HepG2 (cell line): Measurements from ENCODE around the gene LAMA5. TPM values are rescaled to one million over a fixed set of nuclear protein-coding genes. Genes with fewer than 3 reads are reported as not detected.

Source experiments
- ARNTL ChIP-seq: sonication (generic); formaldehyde crosslinking; IDR thresholded peaks from 2 replicates; pipeline ENCODE4 v1.4.0; 2020; ENCODE audit warnings: mild to moderate bottlenecking, missing genetic modification reagents
- ATF1 ChIP-seq: IDR thresholded peaks from 2 replicates; pipeline ENCODE4 v1.6.1; 2016; ENCODE audit warnings: mild to moderate bottlenecking, control low read depth
- DPF2 ChIP-seq: sonication (generic); formaldehyde crosslinking; IDR thresholded peaks from 2 replicates; pipeline ENCODE4 v1.4.0; 2020; ENCODE audit warnings: mild to moderate bottlenecking, low read depth, missing genetic modification reagents, borderline replicate concordance
- EZH2 ChIP-seq: conservative IDR thresholded peaks from 2 replicates; pipeline ENCODE4 v1.6.1; 2012; ENCODE audit warnings: mild to moderate bottlenecking, low read depth, low read length, moderate library complexity
- GABPB1 ChIP-seq: IDR thresholded peaks from 2 replicates; pipeline ENCODE4 v1.6.1; 2016; ENCODE audit warnings: mild to moderate bottlenecking, missing genetic modification reagents, moderate library complexity, missing compliant biosample characterization
- NFIC ChIP-seq: IDR thresholded peaks from 2 replicates; pipeline ENCODE4 v1.6.1; 2012; ENCODE audit warnings: mild to moderate bottlenecking, low read length, inconsistent platforms
- PLRG1 ChIP-seq: fragments of 450-650 bp; conservative IDR thresholded peaks from 2 replicates; pipeline ENCODE4 v1.6.1; 2016
- SP1 ChIP-seq, 2 experiments: fragments of 450-650 bp in 1 of 2; sonication (generic) in 1 of 2; formaldehyde crosslinking in 1 of 2; IDR thresholded peaks; 2 replicates each; pipeline versions ENCODE4 v1.4.0 to v1.6.1; 2016 to 2020; ENCODE audit warnings: missing genetic modification reagents in 1 of 2
- TOPORS ChIP-seq: sonication (generic); formaldehyde crosslinking; IDR thresholded peaks from 2 replicates; pipeline ENCODE4 v1.8.0; 2023; ENCODE audit warnings: mild to moderate bottlenecking, missing genetic modification reagents
- ZFP36L1 ChIP-seq: sonication (generic); formaldehyde crosslinking; IDR thresholded peaks from 2 replicates; pipeline ENCODE4 v1.8.0; 2022; ENCODE audit warnings: mild to moderate bottlenecking, missing genetic modification reagents, moderate library complexity
- ZNF296 ChIP-seq: sonication (generic); formaldehyde crosslinking; conservative IDR thresholded peaks from 2 replicates; pipeline ENCODE4 v1.5.0; 2020; ENCODE audit warnings: mild to moderate bottlenecking, missing genetic modification reagents
- ZNF431 ChIP-seq: sonication (generic); formaldehyde crosslinking; IDR thresholded peaks from 2 replicates; pipeline ENCODE4 v1.9.0; 2022; ENCODE audit warnings: missing genetic modification reagents, low read depth, mild to moderate bottlenecking, borderline replicate concordance
- ZNF446 ChIP-seq: sonication (generic); formaldehyde crosslinking; IDR thresholded peaks from 2 replicates; pipeline ENCODE4 v1.5.0; 2020; ENCODE audit warnings: mild to moderate bottlenecking, missing genetic modification reagents
- ZNF563 ChIP-seq: sonication (generic); formaldehyde crosslinking; IDR thresholded peaks from 2 replicates; pipeline ENCODE4 v1.8.0; 2022; ENCODE audit warnings: mild to moderate bottlenecking, moderate library complexity, missing genetic modification reagents
- polyA plus RNA-seq, 8 experiments: library from polyadenylated mRNA; depleted of rRNA in 3 of 8; stranded (reverse) in 7 of 8; unstranded in 1 of 8; fragments of >200 nt; fragmentation: Illumina TruSeq in 4 of 8; extraction: Trizol in 4 of 8; gene quantifications; 2 replicates each; pipeline versions ENCODE4 v1.2.1 to v1.2.3, GENCODE V29; 2011 to 2016; ENCODE audit warnings: low read depth in 4 of 8, missing spikeins in 1 of 8, mixed read lengths in 1 of 8; ENCODE audit not compliant: insufficient read depth in 1 of 8
- total RNA-seq, 5 experiments: library from RNA; depleted of rRNA; stranded (reverse); fragments of >200 nt; fragmentation: Illumina TruSeq; extraction: Trizol; gene quantifications; 2 replicates each; pipeline ENCODE4 v1.2.3, GENCODE V29; 2016; ENCODE audit warnings: low read depth in 1 of 5
- TF ChIP-seq, protein P1 (sequence below): sonication (generic); formaldehyde crosslinking; IDR thresholded peaks from 2 replicates; pipeline ENCODE4 v1.9.0; 2021; ENCODE audit warnings: missing genetic modification reagents, mild to moderate bottlenecking, borderline replicate concordance
- TF ChIP-seq, protein P2 (sequence below): sonication (generic); formaldehyde crosslinking; IDR thresholded peaks from 2 replicates; pipeline ENCODE4 v1.4.0; 2020; ENCODE audit warnings: missing genetic modification reagents, mild to moderate bottlenecking, borderline replicate concordance
- TF ChIP-seq, protein P3 (sequence below): sonication (generic); formaldehyde crosslinking; conservative IDR thresholded peaks from 2 replicates; pipeline ENCODE4 v1.4.0; 2020; ENCODE audit warnings: missing genetic modification reagents
- TF ChIP-seq, protein P4 (sequence below): sonication (generic); formaldehyde crosslinking; IDR thresholded peaks from 2 replicates; pipeline ENCODE4 v1.8.0; 2022; ENCODE audit warnings: mild to moderate bottlenecking, missing genetic modification reagents, borderline replicate concordance
- TF ChIP-seq, protein P5 (sequence below): sonication (generic); formaldehyde crosslinking; IDR thresholded peaks from 2 replicates; pipeline ENCODE4 v1.8.1; 2022; ENCODE audit warnings: low read depth, mild to moderate bottlenecking, missing genetic modification reagents

LAMA5 gene
- total and polyA plus RNA-seq, 2 of the 13 experiments (the other 11 are each of a cell fraction or from before 2014, with no cell fraction given): 21.0 to 44.7 TPM

DNA sequence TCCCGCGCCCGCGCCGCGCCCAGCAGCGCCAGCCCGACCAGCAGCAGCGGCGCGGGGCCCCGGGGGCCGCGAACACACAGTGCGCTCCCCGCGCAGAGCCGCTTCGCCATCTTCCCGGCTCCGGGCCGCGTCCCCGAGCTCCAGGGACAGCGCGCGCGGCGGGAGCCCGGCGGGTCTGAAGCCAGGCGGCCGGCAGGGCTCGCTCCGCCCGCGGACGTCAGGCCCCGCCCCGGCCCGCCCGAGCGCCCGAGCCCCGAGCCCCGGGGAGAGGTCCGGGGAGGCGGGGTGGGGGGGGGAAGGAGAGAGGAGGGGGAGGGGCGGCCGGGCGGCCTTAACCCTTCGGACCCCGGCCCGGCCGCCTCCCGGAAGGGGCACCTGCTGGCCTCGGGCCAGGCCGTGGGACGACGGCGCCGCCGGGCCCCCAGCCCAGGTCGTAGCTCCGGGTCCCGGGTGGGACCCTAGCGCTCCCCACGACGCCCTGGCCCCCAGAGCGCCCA lies at the start of gene LAMA5 (continued):
- TF ChIP-seq DPF2 (CRISPR knock-in tag) (no peak), TOPORS (CRISPR knock-in tag) (peak; percentile 76), ZFP36L1 (CRISPR knock-in tag) (no peak), ZNF563 (CRISPR knock-in tag) (no peak), SP1 (IDR thresholded peaks at IDR 0.05) (no peak), SP1 (CRISPR knock-in tag; IDR thresholded peaks at IDR 0.05) (no peak), ARNTL (CRISPR knock-in tag) (no peak), ATF1 (CRISPR knock-in tag) (no peak), PLRG1 (no peak), ZNF431 (0 out of 2 replicates have a peak, but pooled peaks have one; percentile 40), ZNF296 (no peak), GABPB1 (no peak), NFIC (0 out of 2 replicates have a peak, but pooled peaks have one; percentile 29), ZNF446 (CRISPR knock-in tag) (peak; percentile 55; the same call in 1 of the 2 replicates), EZH2 (no peak)
- TF ChIP-seq, protein P1, sequence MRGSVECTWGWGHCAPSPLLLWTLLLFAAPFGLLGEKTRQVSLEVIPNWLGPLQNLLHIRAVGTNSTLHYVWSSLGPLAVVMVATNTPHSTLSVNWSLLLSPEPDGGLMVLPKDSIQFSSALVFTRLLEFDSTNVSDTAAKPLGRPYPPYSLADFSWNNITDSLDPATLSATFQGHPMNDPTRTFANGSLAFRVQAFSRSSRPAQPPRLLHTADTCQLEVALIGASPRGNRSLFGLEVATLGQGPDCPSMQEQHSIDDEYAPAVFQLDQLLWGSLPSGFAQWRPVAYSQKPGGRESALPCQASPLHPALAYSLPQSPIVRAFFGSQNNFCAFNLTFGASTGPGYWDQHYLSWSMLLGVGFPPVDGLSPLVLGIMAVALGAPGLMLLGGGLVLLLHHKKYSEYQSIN: no peak
- TF ChIP-seq, protein P2, sequence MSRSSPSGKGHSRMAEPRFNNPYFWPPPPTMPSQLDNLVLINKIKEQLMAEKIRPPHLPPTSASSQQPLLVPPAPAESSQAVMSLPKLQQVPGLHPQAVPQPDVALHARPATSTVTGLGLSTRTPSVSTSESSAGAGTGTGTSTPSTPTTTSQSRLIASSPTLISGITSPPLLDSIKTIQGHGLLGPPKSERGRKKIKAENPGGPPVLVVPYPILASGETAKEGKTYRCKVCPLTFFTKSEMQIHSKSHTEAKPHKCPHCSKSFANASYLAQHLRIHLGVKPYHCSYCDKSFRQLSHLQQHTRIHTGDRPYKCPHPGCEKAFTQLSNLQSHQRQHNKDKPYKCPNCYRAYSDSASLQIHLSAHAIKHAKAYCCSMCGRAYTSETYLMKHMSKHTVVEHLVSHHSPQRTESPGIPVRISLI (CRISPR knock-in tag): no peak
- TF ChIP-seq, protein P3, sequence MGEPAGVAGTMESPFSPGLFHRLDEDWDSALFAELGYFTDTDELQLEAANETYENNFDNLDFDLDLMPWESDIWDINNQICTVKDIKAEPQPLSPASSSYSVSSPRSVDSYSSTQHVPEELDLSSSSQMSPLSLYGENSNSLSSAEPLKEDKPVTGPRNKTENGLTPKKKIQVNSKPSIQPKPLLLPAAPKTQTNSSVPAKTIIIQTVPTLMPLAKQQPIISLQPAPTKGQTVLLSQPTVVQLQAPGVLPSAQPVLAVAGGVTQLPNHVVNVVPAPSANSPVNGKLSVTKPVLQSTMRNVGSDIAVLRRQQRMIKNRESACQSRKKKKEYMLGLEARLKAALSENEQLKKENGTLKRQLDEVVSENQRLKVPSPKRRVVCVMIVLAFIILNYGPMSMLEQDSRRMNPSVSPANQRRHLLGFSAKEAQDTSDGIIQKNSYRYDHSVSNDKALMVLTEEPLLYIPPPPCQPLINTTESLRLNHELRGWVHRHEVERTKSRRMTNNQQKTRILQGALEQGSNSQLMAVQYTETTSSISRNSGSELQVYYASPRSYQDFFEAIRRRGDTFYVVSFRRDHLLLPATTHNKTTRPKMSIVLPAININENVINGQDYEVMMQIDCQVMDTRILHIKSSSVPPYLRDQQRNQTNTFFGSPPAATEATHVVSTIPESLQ (CRISPR knock-in tag): peak; percentile 16; the same call in 1 of the 2 replicates
- TF ChIP-seq, protein P4, sequence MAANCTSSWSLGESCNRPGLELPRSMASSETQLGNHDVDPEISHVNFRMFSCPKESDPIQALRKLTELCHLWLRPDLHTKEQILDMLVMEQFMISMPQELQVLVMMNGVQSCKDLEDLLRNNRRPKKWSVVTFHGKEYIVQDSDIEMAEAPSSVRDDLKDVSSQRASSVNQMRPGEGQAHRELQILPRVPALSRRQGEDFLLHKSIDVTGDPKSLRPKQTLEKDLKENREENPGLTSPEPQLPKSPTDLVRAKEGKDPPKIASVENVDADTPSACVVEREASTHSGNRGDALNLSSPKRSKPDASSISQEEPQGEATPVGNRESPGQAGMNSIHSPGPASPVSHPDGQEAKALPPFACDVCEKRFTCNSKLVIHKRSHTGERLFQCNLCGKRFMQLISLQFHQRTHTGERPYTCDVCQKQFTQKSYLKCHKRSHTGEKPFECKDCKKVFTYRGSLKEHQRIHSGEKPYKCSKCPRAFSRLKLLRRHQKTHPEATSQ (CRISPR knock-in tag): 0 out of 2 replicates have a peak, but pooled peaks have one; percentile 60
- TF ChIP-seq, protein P5, sequence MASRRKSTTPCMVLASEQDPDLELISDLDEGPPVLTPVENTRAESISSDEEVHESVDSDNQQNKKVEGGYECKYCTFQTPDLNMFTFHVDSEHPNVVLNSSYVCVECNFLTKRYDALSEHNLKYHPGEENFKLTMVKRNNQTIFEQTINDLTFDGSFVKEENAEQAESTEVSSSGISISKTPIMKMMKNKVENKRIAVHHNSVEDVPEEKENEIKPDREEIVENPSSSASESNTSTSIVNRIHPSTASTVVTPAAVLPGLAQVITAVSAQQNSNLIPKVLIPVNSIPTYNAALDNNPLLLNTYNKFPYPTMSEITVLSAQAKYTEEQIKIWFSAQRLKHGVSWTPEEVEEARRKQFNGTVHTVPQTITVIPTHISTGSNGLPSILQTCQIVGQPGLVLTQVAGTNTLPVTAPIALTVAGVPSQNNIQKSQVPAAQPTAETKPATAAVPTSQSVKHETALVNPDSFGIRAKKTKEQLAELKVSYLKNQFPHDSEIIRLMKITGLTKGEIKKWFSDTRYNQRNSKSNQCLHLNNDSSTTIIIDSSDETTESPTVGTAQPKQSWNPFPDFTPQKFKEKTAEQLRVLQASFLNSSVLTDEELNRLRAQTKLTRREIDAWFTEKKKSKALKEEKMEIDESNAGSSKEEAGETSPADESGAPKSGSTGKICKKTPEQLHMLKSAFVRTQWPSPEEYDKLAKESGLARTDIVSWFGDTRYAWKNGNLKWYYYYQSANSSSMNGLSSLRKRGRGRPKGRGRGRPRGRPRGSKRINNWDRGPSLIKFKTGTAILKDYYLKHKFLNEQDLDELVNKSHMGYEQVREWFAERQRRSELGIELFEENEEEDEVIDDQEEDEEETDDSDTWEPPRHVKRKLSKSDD (CRISPR knock-in tag): no peak
